Measurements from ENCODE around the gene DHTKD1. TPM values are rescaled to one million over a fixed set of nuclear protein-coding genes. Genes with fewer than 3 reads are reported as not detected.

DHTKD1 gene
- total RNA-seq, 1 experiment from 2014 or later: 15.8 TPM

DNA sequence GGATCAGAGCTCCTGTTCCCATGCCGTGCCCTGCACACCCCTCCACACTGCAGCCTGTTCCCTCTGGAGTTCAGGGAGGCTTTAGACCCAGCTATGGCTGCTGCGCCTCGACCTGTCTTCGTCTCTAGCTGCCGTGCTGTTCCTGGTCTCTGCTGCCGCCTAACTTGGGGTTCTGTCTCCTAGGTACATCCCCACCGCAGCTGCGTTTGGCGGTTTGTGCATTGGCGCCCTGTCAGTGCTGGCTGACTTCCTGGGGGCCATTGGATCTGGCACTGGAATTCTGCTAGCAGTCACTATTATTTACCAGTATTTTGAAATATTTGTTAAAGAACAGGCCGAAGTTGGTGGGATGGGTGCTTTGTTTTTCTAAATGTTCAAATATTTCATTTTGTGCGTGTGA, 95.3 kb downstream of the DHTKD1 start:
- ATAC-seq (no peak), DNase-seq (ENCODE audit: low read depth, low spot score) (no peak)
- in situ Hi-C loops (cut with HindIII; ENCODE audit: low pct_unique_long_range_greater_than_20kb, low sequenced_read_pairs): no loop called here
- no peak for TF ChIP-seq SIN3A (IDR thresholded peaks at IDR 0.05; ENCODE audit: borderline replicate concordance, insufficient read depth, low read depth, low read length)
- TF ChIP-seq, protein P1, sequence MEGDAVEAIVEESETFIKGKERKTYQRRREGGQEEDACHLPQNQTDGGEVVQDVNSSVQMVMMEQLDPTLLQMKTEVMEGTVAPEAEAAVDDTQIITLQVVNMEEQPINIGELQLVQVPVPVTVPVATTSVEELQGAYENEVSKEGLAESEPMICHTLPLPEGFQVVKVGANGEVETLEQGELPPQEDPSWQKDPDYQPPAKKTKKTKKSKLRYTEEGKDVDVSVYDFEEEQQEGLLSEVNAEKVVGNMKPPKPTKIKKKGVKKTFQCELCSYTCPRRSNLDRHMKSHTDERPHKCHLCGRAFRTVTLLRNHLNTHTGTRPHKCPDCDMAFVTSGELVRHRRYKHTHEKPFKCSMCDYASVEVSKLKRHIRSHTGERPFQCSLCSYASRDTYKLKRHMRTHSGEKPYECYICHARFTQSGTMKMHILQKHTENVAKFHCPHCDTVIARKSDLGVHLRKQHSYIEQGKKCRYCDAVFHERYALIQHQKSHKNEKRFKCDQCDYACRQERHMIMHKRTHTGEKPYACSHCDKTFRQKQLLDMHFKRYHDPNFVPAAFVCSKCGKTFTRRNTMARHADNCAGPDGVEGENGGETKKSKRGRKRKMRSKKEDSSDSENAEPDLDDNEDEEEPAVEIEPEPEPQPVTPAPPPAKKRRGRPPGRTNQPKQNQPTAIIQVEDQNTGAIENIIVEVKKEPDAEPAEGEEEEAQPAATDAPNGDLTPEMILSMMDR (IDR thresholded peaks at IDR 0.05): no peak
- no peak for TF ChIP-seq TCF7L2 (IDR thresholded peaks at IDR 0.05; ENCODE audit: low read depth, low read length)
- TF ChIP-seq, protein P2, sequence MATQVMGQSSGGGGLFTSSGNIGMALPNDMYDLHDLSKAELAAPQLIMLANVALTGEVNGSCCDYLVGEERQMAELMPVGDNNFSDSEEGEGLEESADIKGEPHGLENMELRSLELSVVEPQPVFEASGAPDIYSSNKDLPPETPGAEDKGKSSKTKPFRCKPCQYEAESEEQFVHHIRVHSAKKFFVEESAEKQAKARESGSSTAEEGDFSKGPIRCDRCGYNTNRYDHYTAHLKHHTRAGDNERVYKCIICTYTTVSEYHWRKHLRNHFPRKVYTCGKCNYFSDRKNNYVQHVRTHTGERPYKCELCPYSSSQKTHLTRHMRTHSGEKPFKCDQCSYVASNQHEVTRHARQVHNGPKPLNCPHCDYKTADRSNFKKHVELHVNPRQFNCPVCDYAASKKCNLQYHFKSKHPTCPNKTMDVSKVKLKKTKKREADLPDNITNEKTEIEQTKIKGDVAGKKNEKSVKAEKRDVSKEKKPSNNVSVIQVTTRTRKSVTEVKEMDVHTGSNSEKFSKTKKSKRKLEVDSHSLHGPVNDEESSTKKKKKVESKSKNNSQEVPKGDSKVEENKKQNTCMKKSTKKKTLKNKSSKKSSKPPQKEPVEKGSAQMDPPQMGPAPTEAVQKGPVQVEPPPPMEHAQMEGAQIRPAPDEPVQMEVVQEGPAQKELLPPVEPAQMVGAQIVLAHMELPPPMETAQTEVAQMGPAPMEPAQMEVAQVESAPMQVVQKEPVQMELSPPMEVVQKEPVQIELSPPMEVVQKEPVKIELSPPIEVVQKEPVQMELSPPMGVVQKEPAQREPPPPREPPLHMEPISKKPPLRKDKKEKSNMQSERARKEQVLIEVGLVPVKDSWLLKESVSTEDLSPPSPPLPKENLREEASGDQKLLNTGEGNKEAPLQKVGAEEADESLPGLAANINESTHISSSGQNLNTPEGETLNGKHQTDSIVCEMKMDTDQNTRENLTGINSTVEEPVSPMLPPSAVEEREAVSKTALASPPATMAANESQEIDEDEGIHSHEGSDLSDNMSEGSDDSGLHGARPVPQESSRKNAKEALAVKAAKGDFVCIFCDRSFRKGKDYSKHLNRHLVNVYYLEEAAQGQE (IDR thresholded peaks at IDR 0.05; ENCODE audit: insufficient read depth in 1 of 2, low read depth in 2 of 2, low read length in 1 of 2): no peak
- no peak for TF ChIP-seq POLR2AphosphoS5 (IDR thresholded peaks at IDR 0.05; ENCODE audit: low read depth, low read length)
- no TSS peak for BruUV-seq (replicated peaks)
- no peaks in the 10 kb centered on the region for H3K9me3 ChIP-seq (ENCODE audit: control insufficient read depth, insufficient read depth, low read depth, low read length)
- POLR2A ChIA-PET: no interaction called here
- no peak overlapping the region for H3K27ac ChIP-seq (ENCODE audit: low read length)
- H3K4me3 ChIP-seq (ENCODE audit: low read depth in 2 of 2, low read length in 2 of 2): no peak overlapping the region
- no peaks in the 10 kb centered on the region for H3K4me1 ChIP-seq (ENCODE audit: control insufficient read depth, insufficient read depth, low read length)
- intact Hi-C loops (cut with micrococcal nuclease; ENCODE audit: unreplicated experiment): no loop called here
- peaks cover 15% of the 10 kb centered on the region for H3K36me3 ChIP-seq (ENCODE audit: control insufficient read depth, insufficient read depth, low read length)
- CTCF ChIA-PET: no interaction called here
- no peaks in the 10 kb centered on the region for H3K27me3 ChIP-seq (ENCODE audit: control insufficient read depth, insufficient read depth, low read length)

DNA sequence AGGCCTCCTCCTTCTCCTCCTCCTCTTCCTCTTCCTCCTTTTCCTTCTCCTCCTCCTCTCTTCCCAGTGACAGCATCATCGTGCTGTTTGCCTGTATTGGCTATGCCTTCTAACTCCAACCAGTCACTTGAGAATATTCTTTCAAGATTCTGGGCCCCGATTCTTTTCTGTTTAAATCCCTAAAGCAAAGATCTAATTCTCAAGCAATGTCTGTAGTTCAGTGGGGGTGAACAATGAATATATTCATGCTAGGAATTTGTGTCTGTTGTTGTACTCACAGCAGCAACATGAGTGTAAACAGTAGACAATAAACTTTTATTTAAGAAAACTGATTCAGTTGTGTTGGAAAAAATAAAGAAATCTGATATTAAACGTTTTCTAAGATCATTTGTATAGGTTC, 96.3 kb downstream of the DHTKD1 start:
- no peak for TF ChIP-seq TCF7L2 (IDR thresholded peaks at IDR 0.05; ENCODE audit: low read depth, low read length)

DNA sequence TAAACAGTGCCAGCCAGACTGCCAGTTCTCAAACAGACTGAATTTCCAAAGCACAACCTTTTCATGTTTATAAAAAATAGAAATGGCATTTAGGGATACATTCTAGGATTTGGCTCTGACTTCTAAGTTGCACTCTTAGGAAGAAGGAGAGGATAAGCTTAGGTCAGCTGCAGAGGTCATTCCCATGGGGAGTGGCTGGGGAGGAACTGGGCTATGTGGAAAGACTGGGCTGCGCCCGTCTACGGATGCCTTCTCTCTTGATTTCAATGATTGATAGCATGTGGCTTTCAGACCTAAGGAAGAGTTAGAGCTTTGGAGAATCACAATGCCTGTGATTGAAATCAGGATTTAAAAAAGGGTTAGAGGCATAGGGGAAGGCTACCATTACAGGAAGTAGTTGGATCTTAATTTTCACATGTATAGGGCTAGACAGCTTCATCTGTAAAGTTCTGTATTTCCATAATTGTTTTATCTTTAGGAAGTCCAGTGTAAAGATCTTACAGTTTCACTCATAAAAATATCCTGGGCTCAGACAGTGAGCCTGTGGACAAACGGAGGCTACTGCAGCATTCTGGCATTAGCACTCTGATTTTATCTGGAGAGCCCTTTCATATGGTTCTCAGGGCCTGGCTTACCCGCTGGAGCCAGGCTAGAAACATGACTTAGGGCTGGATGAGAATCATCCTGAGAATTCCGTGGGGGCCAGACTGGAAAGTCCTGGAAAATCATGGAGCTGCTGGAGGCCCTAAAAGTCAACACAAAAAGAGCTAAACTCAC, 97.4 kb downstream of the DHTKD1 start:
- H3K36me3 ChIP-seq (ENCODE audit: control insufficient read depth, insufficient read depth, low read length): peaks cover 13% of the 10 kb centered on the region
- no peak overlapping the region for H3K4me3 ChIP-seq (ENCODE audit: low read depth in 2 of 2, low read length in 2 of 2)
- H3K27ac ChIP-seq (ENCODE audit: low read length): no peak overlapping the region
- H3K4me1 ChIP-seq (ENCODE audit: control insufficient read depth, insufficient read depth, low read length): no peaks in the 10 kb centered on the region
- ATAC-seq (no peak), DNase-seq (ENCODE audit: low read depth, low spot score) (no peak)
- intact Hi-C loops (cut with micrococcal nuclease; ENCODE audit: unreplicated experiment): no loop called here
- H3K27me3 ChIP-seq (ENCODE audit: control insufficient read depth, insufficient read depth, low read length): no peaks in the 10 kb centered on the region
- ChIA-PET CTCF (no interaction called here), POLR2A (no interaction called here)
- TF ChIP-seq SIN3A (IDR thresholded peaks at IDR 0.05; ENCODE audit: borderline replicate concordance, insufficient read depth, low read depth, low read length) (no peak), POLR2AphosphoS5 (IDR thresholded peaks at IDR 0.05; ENCODE audit: low read depth, low read length) (no peak), TCF7L2 (IDR thresholded peaks at IDR 0.05; ENCODE audit: low read depth, low read length) (no peak)
- TF ChIP-seq, protein P2 (IDR thresholded peaks at IDR 0.05; ENCODE audit: insufficient read depth in 1 of 2, low read depth in 2 of 2, low read length in 1 of 2): no peak
- TF ChIP-seq, protein P1 (IDR thresholded peaks at IDR 0.05): no peak
- no TSS peak for BruUV-seq (replicated peaks)
- H3K9me3 ChIP-seq (ENCODE audit: control insufficient read depth, insufficient read depth, low read depth, low read length): no peaks in the 10 kb centered on the region
- in situ Hi-C loops (cut with HindIII; ENCODE audit: low pct_unique_long_range_greater_than_20kb, low sequenced_read_pairs): no loop called here

More for the DNA sequence above, 96.3 kb downstream of the DHTKD1 start:
- in situ Hi-C loops (cut with HindIII; ENCODE audit: low pct_unique_long_range_greater_than_20kb, low sequenced_read_pairs): no loop called here
- Histone ChIP-seq H3K27ac (ENCODE audit: low read length) (no peak overlapping the region), H3K27me3 (ENCODE audit: control insufficient read depth, insufficient read depth, low read length) (no peaks in the 10 kb centered on the region), H3K9me3 (ENCODE audit: control insufficient read depth, insufficient read depth, low read depth, low read length) (no peaks in the 10 kb centered on the region), H3K4me1 (ENCODE audit: control insufficient read depth, insufficient read depth, low read length) (no peaks in the 10 kb centered on the region), H3K36me3 (ENCODE audit: control insufficient read depth, insufficient read depth, low read length) (peaks cover 13% of the 10 kb centered on the region), H3K4me3 (ENCODE audit: low read depth in 2 of 2, low read length in 2 of 2) (no peak overlapping the region)
- intact Hi-C loops (cut with micrococcal nuclease; ENCODE audit: unreplicated experiment): no loop called here
- DNase-seq (ENCODE audit: low read depth, low spot score): no peak
- ChIA-PET POLR2A (no interaction called here), CTCF (no interaction called here)
- no peak for ATAC-seq
- no TSS peak for BruUV-seq (replicated peaks)

Data from Panc1 (cell line).